ENCODE measurements around the gene FXR1.
A peak's percentile ranks its signal among the peaks of the same experiment; 100 is the strongest.

DNA sequence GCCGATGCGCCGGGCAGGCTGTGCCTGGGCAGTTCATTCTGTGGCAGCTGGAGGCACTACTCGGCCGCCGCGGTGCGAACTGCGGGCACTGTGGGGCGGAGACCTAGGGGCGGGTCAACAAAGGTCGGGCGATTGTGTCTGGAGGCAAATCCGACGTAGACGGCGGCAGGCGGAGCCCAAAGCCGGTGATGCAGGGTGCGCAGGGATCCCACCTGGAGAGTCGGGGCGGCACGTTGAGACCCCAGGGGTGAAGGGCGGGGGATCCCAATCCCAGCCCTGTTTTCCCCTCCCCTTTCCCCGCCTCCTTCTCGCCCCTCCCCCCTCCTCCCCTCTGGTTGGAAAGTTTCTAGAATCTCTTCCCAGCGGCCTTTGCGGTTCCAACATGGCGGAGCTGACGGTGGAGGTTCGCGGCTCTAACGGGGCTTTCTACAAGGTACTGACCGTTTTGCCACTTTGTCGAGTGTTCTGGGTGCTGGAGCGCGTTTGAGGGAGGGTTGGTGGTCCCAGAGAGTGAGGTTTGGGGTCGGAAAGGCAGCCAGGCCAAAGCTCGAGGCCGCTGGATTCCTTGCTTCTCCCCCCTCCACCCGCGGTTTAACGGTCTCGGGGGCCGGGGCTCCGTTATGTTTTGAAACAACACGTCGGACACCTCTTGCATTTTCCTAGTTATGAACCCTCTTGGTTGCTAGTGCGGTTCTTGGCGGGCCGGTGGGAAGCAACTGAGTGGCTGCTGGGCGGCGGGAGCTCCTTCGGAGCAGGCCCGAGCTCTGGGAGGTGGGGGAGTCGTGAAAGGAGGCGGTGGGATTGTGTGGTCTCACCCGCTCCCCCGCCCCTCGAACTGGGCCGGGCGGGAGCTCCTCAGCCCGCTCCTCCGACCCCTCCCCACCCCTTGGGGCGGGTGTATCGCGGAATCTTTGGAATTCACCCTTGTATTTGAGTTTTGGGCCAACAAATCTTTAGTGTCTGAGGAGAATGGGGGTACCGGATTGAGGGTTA lies at the start of gene FXR1:
- TF ChIP-seq, protein P1, sequence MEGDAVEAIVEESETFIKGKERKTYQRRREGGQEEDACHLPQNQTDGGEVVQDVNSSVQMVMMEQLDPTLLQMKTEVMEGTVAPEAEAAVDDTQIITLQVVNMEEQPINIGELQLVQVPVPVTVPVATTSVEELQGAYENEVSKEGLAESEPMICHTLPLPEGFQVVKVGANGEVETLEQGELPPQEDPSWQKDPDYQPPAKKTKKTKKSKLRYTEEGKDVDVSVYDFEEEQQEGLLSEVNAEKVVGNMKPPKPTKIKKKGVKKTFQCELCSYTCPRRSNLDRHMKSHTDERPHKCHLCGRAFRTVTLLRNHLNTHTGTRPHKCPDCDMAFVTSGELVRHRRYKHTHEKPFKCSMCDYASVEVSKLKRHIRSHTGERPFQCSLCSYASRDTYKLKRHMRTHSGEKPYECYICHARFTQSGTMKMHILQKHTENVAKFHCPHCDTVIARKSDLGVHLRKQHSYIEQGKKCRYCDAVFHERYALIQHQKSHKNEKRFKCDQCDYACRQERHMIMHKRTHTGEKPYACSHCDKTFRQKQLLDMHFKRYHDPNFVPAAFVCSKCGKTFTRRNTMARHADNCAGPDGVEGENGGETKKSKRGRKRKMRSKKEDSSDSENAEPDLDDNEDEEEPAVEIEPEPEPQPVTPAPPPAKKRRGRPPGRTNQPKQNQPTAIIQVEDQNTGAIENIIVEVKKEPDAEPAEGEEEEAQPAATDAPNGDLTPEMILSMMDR (IDR thresholded peaks at IDR 0.05): peak; percentile 36 to 73 (median 59)
- peak in 1 of 3 donors; percentile 71 for TF ChIP-seq POLR2AphosphoS5 (IDR thresholded peaks at IDR 0.05)
- peak; percentile 19 for TF ChIP-seq POLR2A (IDR thresholded peaks at IDR 0.05)

All from breast epithelium (tissue), 3 donors.